Epithelial cell of proximal tubule (primary cell): ENCODE results near the gene CDH4. TPM values are rescaled to one million over a fixed set of nuclear protein-coding genes. Genes with fewer than 3 reads are reported as not detected.

Source experiments
- DNase-seq: peaks from one replicate; pipeline ENCODE4 v3.0.0-alpha.2; 2011; ENCODE audit warnings: low read depth
- H3K4me3 ChIP-seq: 2 replicates; pipeline ENCODE4 v1.5.1; 2011; ENCODE audit warnings: low read depth, mild to moderate bottlenecking, low read length
- total RNA-seq: library from RNA; depleted of rRNA; stranded (reverse); fragments of >200 nt; gene quantifications from 2 replicates; pipeline ENCODE4 v1.2.3, GENCODE V29; 2015
- TF ChIP-seq, protein P1 (sequence below): conservative IDR thresholded peaks from 2 replicates; pipeline ENCODE4 v1.5.1; 2012; ENCODE audit warnings: low read depth, mild to moderate bottlenecking, low read length

CDH4 gene
- total RNA-seq, 1 donor from 2014 or later: 17.1 TPM

DNA sequence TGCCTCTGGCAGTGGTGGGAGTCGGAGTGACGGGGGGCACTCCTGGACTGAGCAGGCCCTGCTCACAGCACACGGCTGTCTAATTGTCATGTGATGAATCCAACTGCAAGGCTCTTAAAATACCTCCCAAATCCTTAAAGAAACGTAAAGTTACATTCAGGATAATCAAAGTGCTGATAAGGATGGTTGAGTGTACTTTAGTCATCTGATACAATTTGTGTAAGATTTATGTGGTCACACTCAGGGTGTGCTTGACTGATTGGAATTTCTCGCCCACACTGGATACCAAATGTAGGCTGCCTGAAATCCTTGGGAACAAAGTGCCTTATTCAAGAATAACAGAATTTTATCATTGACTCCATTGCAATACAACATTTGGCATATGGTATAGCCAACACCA, 238.7 kb downstream of the CDH4 start:
- no peak overlapping the region for H3K4me3 ChIP-seq
- DNase-seq: no peak
- TF ChIP-seq, protein P1, sequence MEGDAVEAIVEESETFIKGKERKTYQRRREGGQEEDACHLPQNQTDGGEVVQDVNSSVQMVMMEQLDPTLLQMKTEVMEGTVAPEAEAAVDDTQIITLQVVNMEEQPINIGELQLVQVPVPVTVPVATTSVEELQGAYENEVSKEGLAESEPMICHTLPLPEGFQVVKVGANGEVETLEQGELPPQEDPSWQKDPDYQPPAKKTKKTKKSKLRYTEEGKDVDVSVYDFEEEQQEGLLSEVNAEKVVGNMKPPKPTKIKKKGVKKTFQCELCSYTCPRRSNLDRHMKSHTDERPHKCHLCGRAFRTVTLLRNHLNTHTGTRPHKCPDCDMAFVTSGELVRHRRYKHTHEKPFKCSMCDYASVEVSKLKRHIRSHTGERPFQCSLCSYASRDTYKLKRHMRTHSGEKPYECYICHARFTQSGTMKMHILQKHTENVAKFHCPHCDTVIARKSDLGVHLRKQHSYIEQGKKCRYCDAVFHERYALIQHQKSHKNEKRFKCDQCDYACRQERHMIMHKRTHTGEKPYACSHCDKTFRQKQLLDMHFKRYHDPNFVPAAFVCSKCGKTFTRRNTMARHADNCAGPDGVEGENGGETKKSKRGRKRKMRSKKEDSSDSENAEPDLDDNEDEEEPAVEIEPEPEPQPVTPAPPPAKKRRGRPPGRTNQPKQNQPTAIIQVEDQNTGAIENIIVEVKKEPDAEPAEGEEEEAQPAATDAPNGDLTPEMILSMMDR: no peak

GRCh38 chr20:61492065-61492464, 240.0 kb downstream of the CDH4 start:
- H3K4me3 ChIP-seq: no peak overlapping the region
- TF ChIP-seq, protein P1: no peak
- no peak for DNase-seq

DNA sequence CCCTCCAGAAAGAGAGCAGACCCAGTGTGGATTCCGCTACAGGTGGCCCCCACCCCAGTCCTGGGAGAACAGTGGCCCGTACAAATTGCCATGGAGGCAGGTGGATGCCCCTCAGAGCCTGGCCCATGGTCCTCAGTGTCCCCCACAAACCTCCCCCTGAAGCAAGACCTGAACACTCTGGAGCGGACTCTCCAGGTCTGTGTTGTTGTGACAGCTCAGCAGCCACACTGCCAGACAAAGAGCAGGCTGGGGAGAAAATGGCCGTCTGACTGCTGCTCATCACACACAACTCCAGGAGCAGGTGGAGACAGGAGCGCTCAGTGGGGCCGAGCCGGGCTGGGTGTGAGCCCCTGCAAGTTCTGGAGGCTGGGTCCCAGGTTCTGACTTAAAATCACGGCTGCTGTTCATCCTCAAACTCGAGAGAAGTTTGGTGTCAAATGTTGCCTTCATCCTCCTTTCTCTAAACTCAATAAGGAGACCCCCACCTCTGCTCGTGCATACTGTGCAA, 241.8 kb downstream of the CDH4 start:
- DNase-seq: no peak
- TF ChIP-seq, protein P1: no peak
- no peak overlapping the region for H3K4me3 ChIP-seq

DNA sequence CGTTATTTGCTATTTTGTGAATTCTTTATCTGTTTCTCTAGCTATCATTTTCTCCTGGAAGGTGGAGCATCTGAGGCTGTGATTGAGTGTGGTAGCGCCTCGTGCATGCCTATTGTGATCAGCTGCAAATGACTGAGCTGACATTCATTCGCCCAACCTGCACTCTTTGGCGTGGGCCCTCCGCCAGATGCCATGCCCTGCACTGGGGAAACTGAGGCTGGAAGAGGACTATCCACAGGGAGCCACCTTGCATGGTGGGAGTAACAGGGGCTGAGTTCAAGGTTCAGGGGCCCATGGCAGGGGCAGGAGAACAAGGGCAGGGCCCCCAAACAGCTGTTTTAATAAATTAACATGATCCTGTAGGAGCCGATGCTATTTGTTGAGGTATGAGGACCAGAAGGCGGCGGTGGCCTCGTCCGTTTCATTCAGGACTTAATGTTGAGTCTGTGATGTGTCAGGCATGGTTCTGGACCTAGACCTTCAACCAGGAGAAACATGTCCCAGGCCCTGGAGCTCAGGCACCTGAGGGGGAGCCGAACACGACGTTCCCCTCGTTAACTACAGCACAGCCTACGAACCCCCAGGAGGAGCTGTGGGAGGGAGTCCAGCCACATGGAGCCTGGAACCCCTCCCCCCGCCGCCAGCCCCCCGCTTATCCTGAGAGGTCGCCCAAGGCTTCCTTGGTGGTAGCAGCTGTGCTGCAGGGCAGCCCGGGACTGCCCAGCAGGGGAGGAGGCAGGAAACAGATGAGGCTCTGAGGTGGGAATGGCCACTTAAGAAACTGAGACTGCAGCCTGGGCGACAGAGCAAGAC, 242.9 kb downstream of the CDH4 start:
- H3K4me3 ChIP-seq: no peak overlapping the region
- TF ChIP-seq, protein P1: no peak
- DNase-seq: no peak

DNA sequence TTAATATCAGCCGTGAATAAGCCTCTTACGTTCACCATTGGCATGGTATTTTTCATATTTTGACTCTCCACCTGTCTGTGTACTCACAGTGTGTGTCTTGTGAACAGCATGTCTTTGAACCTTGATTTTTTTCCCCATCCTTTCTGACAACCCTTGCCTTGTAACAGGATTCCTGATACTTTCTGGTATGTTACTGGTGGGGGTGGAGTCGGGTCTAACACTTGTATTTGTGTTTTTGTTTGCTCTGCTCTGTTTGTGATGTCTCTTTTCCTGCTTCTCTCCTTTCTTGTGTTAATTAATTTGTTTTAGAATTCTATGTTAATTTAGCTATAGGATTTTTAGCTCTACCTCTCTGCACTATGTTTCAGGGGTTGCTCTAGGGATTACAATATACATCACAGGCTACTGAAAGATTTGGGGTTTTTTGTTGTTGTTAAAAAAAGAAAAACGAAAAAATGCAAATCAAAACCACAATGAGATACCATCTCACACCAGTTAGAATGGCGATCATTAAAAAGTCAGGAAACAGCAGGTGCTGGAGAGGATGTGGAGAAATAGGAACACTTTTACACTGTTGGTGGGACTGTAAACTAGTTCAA, 245.1 kb downstream of the CDH4 start:
- no peak for DNase-seq
- no peak overlapping the region for H3K4me3 ChIP-seq
- TF ChIP-seq, protein P1: no peak

- H3K4me3 ChIP-seq: no peak overlapping the region
- TF ChIP-seq, protein P1: no peak
- no peak for DNase-seq
Observed at GRCh38 chr20:61499859-61500554, 247.9 kb downstream of the CDH4 start.
